Airway epithelial cell (primary cell): ENCODE results near the gene OPRPN. TPM values are rescaled to one million over a fixed set of nuclear protein-coding genes. Genes with fewer than 3 reads are reported as not detected.

Experiments
- total RNA-seq: library from RNA; depleted of rRNA; stranded (reverse); fragments of >200 nt; gene quantifications from 2 replicates; pipeline ENCODE4 v1.2.3, GENCODE V29; 2015

OPRPN gene
- total RNA-seq: not detected in 2 replicates

DNA sequence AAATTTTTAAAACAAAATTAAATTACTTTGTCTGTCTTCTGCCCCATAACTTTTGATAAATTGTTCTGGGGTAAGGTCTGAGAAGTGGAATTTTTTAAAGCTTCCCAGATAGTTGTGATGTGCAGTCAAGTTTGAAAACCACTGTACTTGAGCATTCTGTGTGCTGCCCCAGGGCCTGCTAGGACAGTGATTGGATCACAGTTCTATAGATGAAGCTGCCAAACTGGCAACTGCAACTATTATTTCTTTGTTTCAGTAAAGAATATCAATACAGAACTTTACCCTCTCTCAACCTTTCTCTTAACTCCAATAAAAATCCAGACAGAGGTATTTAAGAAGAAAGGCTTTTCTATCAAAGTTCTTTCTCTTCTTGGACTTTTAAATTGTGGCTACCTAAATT, at the start of gene OPRPN:
Gene OPRPN, plus strand, starts transcription at position 361 of the 400 bp plus-strand sequence. CDS start 1,346 bp downstream, outside the sequence.

DNA sequence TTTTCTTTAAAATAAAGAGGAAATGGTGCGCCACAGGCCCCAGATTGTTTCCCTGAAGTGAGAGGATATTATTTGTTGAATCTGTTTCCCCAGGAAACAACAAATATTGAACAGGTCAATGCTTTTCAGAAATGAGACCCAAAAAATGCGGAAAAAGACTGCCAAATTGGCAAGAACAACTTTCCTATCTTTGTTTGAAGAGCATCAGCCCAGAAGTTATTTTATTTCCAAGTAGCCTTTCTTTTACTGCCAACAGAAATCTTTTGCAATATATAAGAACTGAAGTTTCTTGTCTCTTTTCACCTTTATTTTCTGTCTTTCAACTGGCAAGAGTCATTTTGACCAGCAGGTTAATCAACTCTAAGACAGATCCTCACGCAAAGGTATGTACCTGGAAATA, 37.3 kb upstream of the OPRPN start, which contains the start of gene SMR3A:
Gene SMR3A, plus strand, starts transcription at position 301 of the 400 bp plus-strand sequence. CDS start 1,356 bp downstream, outside the sequence.

DNA sequence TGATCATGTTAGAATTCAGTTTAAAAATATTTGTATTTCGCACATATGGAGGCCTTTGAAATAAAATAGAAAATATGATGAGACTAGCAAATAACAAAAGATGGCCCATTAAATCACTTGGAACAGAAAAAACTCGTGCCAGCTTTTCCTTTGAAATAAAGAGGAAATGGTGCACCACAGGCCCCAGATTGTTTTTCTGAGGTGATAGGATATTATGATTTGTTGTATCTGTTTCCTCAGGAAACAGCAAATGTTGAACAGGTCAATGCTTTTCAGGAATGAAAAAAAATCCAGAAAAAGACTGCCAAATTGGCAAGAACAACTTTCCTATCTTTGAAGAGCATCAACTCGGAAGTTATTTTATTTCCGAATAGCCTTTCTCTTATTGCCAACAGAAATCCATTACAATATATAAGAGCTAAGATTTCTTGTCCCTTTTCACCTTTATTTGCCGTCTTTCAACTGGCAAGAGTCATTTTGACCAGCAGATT, 15.0 kb upstream of the OPRPN start, which contains the start of gene SMR3B:
Gene SMR3B, plus strand, starts transcription at position 441 of the 491 bp plus-strand sequence. CDS start 1,380 bp downstream, outside the sequence.

Other genes with a start within 250 kb of the OPRPN start
- gene PRR27, start 243.7 kb upstream of the OPRPN start, total RNA-seq: not detected in 2 replicates
- not detected in 2 replicates for gene ODAM, start 202.2 kb upstream of the OPRPN start, total RNA-seq
- not detected in 2 replicates for gene FDCSP, start 171.8 kb upstream of the OPRPN start, total RNA-seq
- not detected in 2 replicates for gene CSN3, start 155.3 kb upstream of the OPRPN start, total RNA-seq
- gene CABS1, start 63.0 kb upstream of the OPRPN start, total RNA-seq: not detected in 2 replicates
- not detected in 2 replicates for gene SMR3A, start 37.2 kb upstream of the OPRPN start, total RNA-seq
- not detected in 2 replicates for gene SMR3B, start 14.8 kb upstream of the OPRPN start, total RNA-seq
- gene MUC7, start 74.3 kb downstream of the OPRPN start, total RNA-seq: not detected in 2 replicates
- 0.21 TPM in 1 of 2 replicates, not detected in the other for gene AMTN, start 120.6 kb downstream of the OPRPN start, total RNA-seq
- not detected in 2 replicates for gene AMBN, start 194.3 kb downstream of the OPRPN start, total RNA-seq
- not detected in 2 replicates for gene ENAM, start 230.8 kb downstream of the OPRPN start, total RNA-seq